HEK293T (cell line): ENCODE results near the gene GNAT3.

Experiments
- CTCF ChIA-PET: fragments of 350-600 bp; formaldehyde crosslinking; extraction: SDS; loops from one replicate; lab custom pipeline; 2021; ENCODE audit warnings: antibody characterized with exemption, inconsistent platforms; lab: Yijun Ruan, JAX
- POLR2A ChIA-PET: fragments of 350-600 bp; formaldehyde crosslinking; extraction: SDS; loops from one replicate; lab custom pipeline; 2020; ENCODE audit warnings: antibody characterized with exemption, inconsistent platforms; lab: Yijun Ruan, JAX
- DNase-seq: peaks from one replicate; pipeline ENCODE4 v3.0.0; 2012; ENCODE audit warnings: mixed read lengths; ENCODE audit errors: extremely low spot score
- ARNT ChIP-seq: fragments of 450-650 bp; IDR thresholded peaks from 2 replicates; pipeline ENCODE4 v1.6.1; 2017; ENCODE audit warnings: mild to moderate bottlenecking
- BHLHE40 ChIP-seq: fragments of 450-650 bp; IDR thresholded peaks from 2 replicates; pipeline ENCODE4 v1.6.1; 2016; ENCODE audit warnings: mild to moderate bottlenecking, moderate library complexity, borderline replicate concordance
- CTBP1 ChIP-seq: fragments of 450-650 bp; IDR thresholded peaks from 2 replicates; pipeline ENCODE4 v1.6.1; 2016; ENCODE audit warnings: borderline replicate concordance
- ELF4 ChIP-seq: fragments of 450-650 bp; IDR thresholded peaks from 2 replicates; pipeline ENCODE4 v1.6.1; 2017; ENCODE audit warnings: antibody characterized with exemption
- FOXA1 ChIP-seq: fragments of 450-650 bp; IDR thresholded peaks from 2 replicates; pipeline ENCODE4 v1.6.1; 2016; ENCODE audit warnings: mild to moderate bottlenecking
- FOXK2 ChIP-seq: fragments of 450-650 bp; IDR thresholded peaks from 2 replicates; pipeline ENCODE4 v1.6.1; 2016; ENCODE audit warnings: mild to moderate bottlenecking
- FOXM1 ChIP-seq: fragments of 450-650 bp; IDR thresholded peaks from 2 replicates; pipeline ENCODE4 v1.6.1; 2017; ENCODE audit warnings: mild to moderate bottlenecking, borderline replicate concordance
- HDGF ChIP-seq: fragments of 450-650 bp; IDR thresholded peaks from 2 replicates; pipeline ENCODE4 v1.6.1; 2017; ENCODE audit warnings: antibody characterized with exemption, borderline replicate concordance
- L3MBTL2 ChIP-seq: fragments of 450-650 bp; conservative IDR thresholded peaks from 2 replicates; pipeline ENCODE4 v1.6.1; 2016; ENCODE audit warnings: mild to moderate bottlenecking
- LEF1 ChIP-seq: fragments of 450-650 bp; IDR thresholded peaks from 2 replicates; pipeline ENCODE4 v1.6.1; 2017; ENCODE audit warnings: mild to moderate bottlenecking, borderline replicate concordance
- NFRKB ChIP-seq: fragments of 450-650 bp; IDR thresholded peaks from 2 replicates; pipeline ENCODE4 v1.6.1; 2016; ENCODE audit warnings: mild to moderate bottlenecking, moderate library complexity
- SP1 ChIP-seq: fragments of 450-650 bp; IDR thresholded peaks from 2 replicates; pipeline ENCODE4 v1.6.1; 2017
- SUZ12 ChIP-seq: fragments of 450-650 bp; IDR thresholded peaks from 2 replicates; pipeline ENCODE4 v1.6.1; 2016; ENCODE audit warnings: mild to moderate bottlenecking
- TARDBP ChIP-seq: fragments of 450-650 bp; IDR thresholded peaks from 2 replicates; pipeline ENCODE4 v1.6.1; 2016
- ZNF384 ChIP-seq: fragments of 450-650 bp; IDR thresholded peaks from 2 replicates; pipeline ENCODE4 v1.6.1; 2016
- TF ChIP-seq, protein P1 (sequence below): fragments of 450-650 bp; IDR thresholded peaks from 2 replicates; pipeline ENCODE4 v1.6.1; 2016

Gene GNAT3

GRCh38 chr7:80488406-80488805 lies 23.5 kb downstream of the GNAT3 start:
- ChIA-PET POLR2A (no interaction called here), CTCF (no interaction called here)
- no peak for DNase-seq
- no peak for TF ChIP-seq SUZ12
- TF ChIP-seq, protein P1, sequence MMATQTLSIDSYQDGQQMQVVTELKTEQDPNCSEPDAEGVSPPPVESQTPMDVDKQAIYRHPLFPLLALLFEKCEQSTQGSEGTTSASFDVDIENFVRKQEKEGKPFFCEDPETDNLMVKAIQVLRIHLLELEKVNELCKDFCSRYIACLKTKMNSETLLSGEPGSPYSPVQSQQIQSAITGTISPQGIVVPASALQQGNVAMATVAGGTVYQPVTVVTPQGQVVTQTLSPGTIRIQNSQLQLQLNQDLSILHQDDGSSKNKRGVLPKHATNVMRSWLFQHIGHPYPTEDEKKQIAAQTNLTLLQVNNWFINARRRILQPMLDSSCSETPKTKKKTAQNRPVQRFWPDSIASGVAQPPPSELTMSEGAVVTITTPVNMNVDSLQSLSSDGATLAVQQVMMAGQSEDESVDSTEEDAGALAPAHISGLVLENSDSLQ: no peak
- no peak for TF ChIP-seq FOXA1
- TF ChIP-seq SP1: no peak
- TF ChIP-seq CTBP1: no peak
- no peak for TF ChIP-seq ARNT
- TF ChIP-seq LEF1: no peak
- TF ChIP-seq HDGF: no peak
- TF ChIP-seq FOXM1: no peak
- no peak for TF ChIP-seq ZNF384
- TF ChIP-seq BHLHE40: no peak

DNA sequence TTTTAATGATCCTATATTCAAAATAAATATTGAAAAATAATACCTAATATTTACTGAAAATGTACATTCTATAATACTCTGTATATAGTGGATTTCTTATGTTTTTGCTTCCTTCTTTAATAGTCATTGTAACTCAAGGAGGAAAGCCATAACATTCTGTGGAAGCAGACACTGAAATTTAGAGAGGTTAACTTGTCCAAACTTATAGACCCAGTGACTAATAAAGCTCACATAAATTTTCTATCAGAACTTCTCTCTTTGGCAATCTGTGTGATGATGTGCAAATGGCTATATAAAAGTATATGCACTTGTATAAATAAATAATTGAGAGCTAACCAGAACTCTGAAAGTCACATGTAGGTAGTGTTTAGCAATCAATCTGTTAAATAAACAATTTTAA lies 26.1 kb downstream of the GNAT3 start:
- DNase-seq: no peak
- ChIA-PET POLR2A (no interaction called here), CTCF (no interaction called here)
- TF ChIP-seq ELF4: no peak
- no peak for TF ChIP-seq FOXA1
- TF ChIP-seq BHLHE40: no peak
- TF ChIP-seq L3MBTL2: no peak
- TF ChIP-seq NFRKB: no peak
- no peak for TF ChIP-seq FOXM1
- no peak for TF ChIP-seq SP1
- no peak for TF ChIP-seq FOXK2
- TF ChIP-seq LEF1: no peak
- no peak for TF ChIP-seq TARDBP
- no peak for TF ChIP-seq HDGF
- TF ChIP-seq ZNF384: no peak

GRCh38 chr7:80482950-80483349 lies 28.9 kb downstream of the GNAT3 start:
- no peak for DNase-seq
- TF ChIP-seq HDGF (no peak), FOXM1 (no peak), SUZ12 (no peak), NFRKB (no peak), BHLHE40 (no peak), LEF1 (no peak), FOXK2 (no peak), FOXA1 (no peak), TARDBP (no peak), L3MBTL2 (no peak), CTBP1 (no peak)
- TF ChIP-seq, protein P1: no peak
- POLR2A ChIA-PET: no interaction called here
- CTCF ChIA-PET: no interaction called here

DNA sequence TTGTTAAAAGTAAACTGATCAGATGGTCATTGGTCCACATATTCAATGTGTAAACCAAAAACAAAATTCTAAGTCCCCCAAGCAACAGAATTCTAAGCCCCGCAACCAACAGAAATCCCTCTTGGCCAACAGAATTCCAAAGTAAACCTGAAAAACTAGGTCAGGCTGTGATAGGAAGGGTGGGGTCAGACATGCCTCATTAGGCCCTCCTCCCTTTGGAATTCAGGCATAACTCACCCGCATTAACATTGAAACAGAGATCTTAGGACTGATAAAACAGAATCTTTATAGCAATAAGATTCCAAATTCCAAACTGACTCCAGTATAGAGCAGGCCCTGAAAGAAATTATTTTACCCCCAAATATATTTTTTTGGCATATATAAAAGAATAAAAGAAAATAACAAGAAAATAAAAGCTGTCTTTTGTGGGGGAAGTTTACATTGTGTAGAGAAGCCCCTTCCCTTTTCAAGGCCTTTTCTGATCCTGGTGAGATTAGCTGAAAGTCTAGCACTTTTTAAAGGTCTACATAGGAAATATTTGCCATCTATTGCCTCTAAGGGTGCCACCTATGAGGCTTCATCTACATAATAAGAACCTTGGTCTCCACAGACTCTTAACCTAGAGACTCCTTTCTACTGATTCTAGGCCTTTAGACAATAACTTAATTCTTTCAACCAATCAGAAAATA lies 30.5 kb downstream of the GNAT3 start:
- ChIA-PET POLR2A (no interaction called here), CTCF (no interaction called here)
- DNase-seq: no peak
- TF ChIP-seq FOXA1 (no peak), SP1 (no peak), ELF4 (no peak), L3MBTL2 (no peak), CTBP1 (no peak), ARNT (no peak), TARDBP (no peak), FOXK2 (no peak), BHLHE40 (no peak), SUZ12 (no peak), HDGF (no peak), NFRKB (no peak), FOXM1 (no peak), ZNF384 (no peak)
- TF ChIP-seq, protein P1: no peak

DNA sequence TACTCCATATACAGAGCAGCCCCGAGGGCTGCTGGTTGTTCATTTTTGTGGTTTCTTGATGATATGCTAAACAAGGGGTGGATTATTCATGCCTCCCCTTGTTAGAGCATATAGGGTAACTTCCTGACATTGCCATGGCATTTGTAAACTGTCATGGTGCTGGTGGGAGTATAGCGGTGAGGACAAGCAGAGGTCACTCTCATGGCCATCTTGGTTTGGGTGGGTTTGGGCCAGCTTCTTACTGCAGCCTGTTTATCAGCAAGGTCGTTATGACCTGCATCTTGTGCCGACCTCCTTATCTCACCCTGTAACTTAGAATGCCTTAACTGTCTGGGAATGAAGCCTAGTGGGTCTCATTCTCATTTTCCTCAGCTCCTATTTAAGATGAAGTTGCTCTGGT lies 31.3 kb downstream of the GNAT3 start:
- DNase-seq: no peak
- CTCF ChIA-PET: no interaction called here
- POLR2A ChIA-PET: no interaction called here
- TF ChIP-seq L3MBTL2 (no peak), CTBP1 (no peak), FOXK2 (no peak), ELF4 (no peak), NFRKB (no peak)

DNA sequence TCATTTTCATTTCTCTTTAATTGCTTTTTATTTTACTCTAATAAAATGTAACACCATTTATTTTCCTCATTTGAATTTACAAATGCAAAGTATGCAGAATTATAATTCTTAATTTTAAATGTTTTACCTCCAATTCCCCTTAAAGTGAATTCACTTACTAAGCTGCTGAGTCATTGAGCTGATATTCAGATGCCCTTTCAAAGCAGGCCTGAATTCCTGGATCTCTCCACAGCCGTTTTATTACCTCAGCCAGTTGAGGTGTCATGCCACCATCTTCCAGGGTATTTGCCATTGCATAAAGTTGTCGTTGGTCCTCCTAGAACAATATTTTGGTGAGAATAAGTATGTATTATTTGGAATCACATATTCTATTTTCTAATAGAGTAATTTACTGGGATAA lies 33.2 kb downstream of the GNAT3 start:
- CTCF ChIA-PET: no interaction called here
- POLR2A ChIA-PET: no interaction called here
- no peak for DNase-seq
- TF ChIP-seq FOXK2: no peak

DNA sequence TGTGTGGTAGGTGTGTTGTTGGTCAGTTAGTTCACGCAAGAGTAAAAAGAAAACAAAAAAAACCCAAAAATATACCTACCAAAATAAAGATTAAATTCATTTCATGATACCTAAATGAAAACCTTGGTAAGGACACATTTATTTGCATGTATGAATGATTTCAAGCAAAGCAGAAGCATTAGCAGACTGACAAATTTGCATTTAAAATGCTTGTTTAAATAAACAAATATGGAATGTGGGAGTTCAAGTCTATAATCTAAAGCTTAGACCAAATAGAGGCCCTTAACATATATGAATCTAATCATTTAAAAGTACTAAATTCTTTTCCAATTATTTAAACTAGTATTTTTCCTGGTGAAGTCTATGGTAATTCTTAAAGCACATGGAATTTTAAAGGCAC lies 35.8 kb downstream of the GNAT3 start:
- POLR2A ChIA-PET: no interaction called here
- CTCF ChIA-PET: interaction anchor here (0.9 kb wide), 1 partner anchor 994 kb away, joined by 4 read pairs; no protein-coding TSS in a partner anchor
- TF ChIP-seq BHLHE40: no peak
- TF ChIP-seq FOXM1: no peak
- TF ChIP-seq ARNT: no peak
- TF ChIP-seq FOXA1: no peak
- no peak for TF ChIP-seq L3MBTL2
- no peak for TF ChIP-seq SUZ12
- no peak for DNase-seq
